ENCODE measurements around the gene CBX7.

CBX7 gene

GRCh38 chr22:39123751-39124581 lies 28.5 kb downstream of the CBX7 start:
- DNase-seq (ENCODE audit: low spot score) = no peak

GRCh38 chr22:39122772-39123470 lies 29.6 kb downstream of the CBX7 start:
- DNase-seq (ENCODE audit: low spot score) = no peak

- no peak for DNase-seq (ENCODE audit: low spot score)
Observed at GRCh38 chr22:39120983-39121382, 31.5 kb downstream of the CBX7 start.

- DNase-seq (ENCODE audit: low spot score) = peak; percentile 10
Observed at GRCh38 chr22:39117585-39118191, 34.8 kb downstream of the CBX7 start.

GRCh38 chr22:39115977-39116621 lies 36.4 kb downstream of the CBX7 start:
- no peak for DNase-seq (ENCODE audit: low spot score)

- no peak for DNase-seq (ENCODE audit: low spot score)
Observed at GRCh38 chr22:39115570-39115969, 36.9 kb downstream of the CBX7 start.

GRCh38 chr22:39114112-39114511 lies 38.4 kb downstream of the CBX7 start:
- no peak for DNase-seq (ENCODE audit: low spot score)

- DNase-seq (ENCODE audit: low spot score) = no peak
Observed at GRCh38 chr22:39110631-39111561, 41.6 kb downstream of the CBX7 start.

GRCh38 chr22:39109361-39109760 lies 43.1 kb downstream of the CBX7 start:
- DNase-seq (ENCODE audit: low spot score) = no peak

- DNase-seq (ENCODE audit: low spot score) = no peak
Observed at GRCh38 chr22:39108487-39108886, 44.0 kb downstream of the CBX7 start.

- DNase-seq (ENCODE audit: low spot score) = no peak
Observed at GRCh38 chr22:39106326-39106725, 46.2 kb downstream of the CBX7 start.

- no peak for DNase-seq (ENCODE audit: low spot score)
Observed at GRCh38 chr22:39103431-39103830, 49.0 kb downstream of the CBX7 start.

GRCh38 chr22:39101226-39101625 lies 51.3 kb downstream of the CBX7 start:
- DNase-seq (ENCODE audit: low spot score) = no peak

GRCh38 chr22:39098576-39098975 lies 53.9 kb downstream of the CBX7 start:
- no peak for DNase-seq (ENCODE audit: low spot score)

- DNase-seq (ENCODE audit: low spot score) = no peak
Observed at GRCh38 chr22:39098026-39098425, 54.5 kb downstream of the CBX7 start.

GRCh38 chr22:39097098-39098020 lies 55.1 kb downstream of the CBX7 start, which contains the start of gene APOBEC3H:
TSS of gene APOBEC3H (plus strand) at chr22:39097244. CDS start at chr22:39100279, 3,035 bp downstream.
- no peak for DNase-seq (ENCODE audit: low spot score)

GRCh38 chr22:39095971-39096370 lies 56.5 kb downstream of the CBX7 start:
- DNase-seq (ENCODE audit: low spot score) = no peak

- no peak for DNase-seq (ENCODE audit: low spot score)
Observed at GRCh38 chr22:39094717-39095389, 57.6 kb downstream of the CBX7 start.

- DNase-seq (ENCODE audit: low spot score) = no peak
Observed at GRCh38 chr22:39092111-39092862, 60.2 kb downstream of the CBX7 start.

Measured in kidney capillary endothelial cell (primary cell).